IPS-11a (cell line): Measurements from ENCODE around the gene HCN3.
"Not testable (repeated sequence)": the region's sequence is repeated elsewhere in the genome, so short reads cannot be mapped to it uniquely, and the experiment has no call there.

Experiments used
- H3K4me3 ChIP-seq: one replicate; pipeline ENCODE4 v1.5.1; 2013; ENCODE audit warnings: low read depth, low read length, control low read depth

The HCN3 gene

DNA sequence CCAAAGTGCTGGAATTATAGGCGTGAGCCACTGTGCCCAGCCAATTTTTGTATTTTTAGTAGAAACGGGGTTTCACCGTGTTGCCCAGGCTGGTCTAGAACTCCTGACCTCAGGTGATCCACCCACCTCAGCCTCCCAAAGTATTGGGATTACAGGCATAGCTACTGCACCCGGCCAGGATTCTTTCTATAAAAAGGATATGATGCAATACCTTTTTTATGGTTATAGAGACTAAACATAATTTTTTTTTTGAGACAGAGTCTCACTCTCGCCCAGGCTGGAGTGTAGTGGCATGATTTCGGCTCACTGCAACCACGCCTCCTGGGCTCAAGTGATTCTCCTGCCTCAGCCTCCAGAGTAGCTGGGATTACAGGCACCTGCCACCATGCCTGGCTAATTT is 51.6 kb downstream of the HCN3 start:
- not testable (repeated sequence) for H3K4me3 ChIP-seq

DNA sequence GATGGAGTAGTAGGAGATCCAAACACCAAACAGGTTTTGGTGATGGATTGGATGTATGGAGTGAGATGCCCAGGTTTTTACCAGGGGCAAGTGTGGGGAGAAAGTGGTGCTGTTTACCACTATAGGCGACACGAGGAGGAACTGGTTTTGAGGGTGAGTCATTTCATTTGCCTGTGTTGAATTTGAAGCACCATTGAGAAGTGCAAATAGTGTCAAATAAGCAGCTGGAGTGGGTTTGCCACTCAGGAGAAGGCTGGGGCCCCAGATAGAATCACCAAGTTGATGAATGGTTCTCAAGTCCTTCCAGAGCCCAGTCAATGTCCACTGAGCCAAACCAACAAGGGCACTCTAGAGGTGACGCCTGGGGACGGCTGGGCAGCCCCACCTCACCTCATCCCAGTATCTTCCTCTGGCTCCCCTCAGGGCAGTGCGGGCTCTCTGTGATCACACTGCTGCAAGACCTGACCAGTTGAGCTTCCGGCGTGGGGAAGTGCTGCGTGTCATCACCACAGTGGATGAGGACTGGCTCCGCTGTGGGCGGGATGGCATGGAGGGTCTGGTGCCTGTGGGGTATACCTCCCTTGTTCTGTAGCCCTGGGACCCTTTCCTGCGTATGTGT is 52.8 kb downstream of the HCN3 start:
- H3K4me3 ChIP-seq: no peak overlapping the region

DNA sequence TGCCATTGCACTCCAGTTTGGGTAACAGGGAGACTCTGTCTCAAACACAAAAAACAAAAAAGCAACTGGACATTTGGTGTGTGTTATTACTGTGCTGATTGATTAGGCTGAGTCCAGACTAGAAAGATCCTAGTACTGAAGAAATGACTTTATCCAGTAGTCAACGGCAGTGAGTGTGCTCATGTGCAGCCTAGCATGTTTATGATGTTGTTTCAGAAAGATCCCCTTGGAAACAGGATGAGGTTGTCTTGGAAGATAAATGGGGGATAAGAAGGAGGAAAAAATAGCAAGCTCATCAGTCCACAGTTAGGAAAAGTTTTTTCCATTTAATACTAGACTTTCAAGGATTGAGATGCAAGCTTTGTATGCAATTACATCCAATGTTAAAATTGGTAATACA is 57.7 kb downstream of the HCN3 start:
- H3K4me3 ChIP-seq: no peak overlapping the region
